Sigmoid colon (tissue), 7 donors: ENCODE results near the gene FYN. TPM values are rescaled to one million over a fixed set of nuclear protein-coding genes. Genes with fewer than 3 reads are reported as not detected.

Source experiments
- DNase-seq: peaks from one replicate; pipeline ENCODE4 v3.0.0-alpha.2; 2019
- H3K27ac ChIP-seq, 4 donors: fragments of 200-600 bp; sonication (generic); one replicate each; pipeline ENCODE4 v1.5.1; 2016 to 2019; ENCODE audit warnings: mild to moderate bottlenecking in 1 of 4
- H3K27me3 ChIP-seq, 3 donors: fragments of 200-600 bp; sonication (generic); one replicate each; pipeline ENCODE4 v1.5.1; 2019; ENCODE audit warnings: mild to moderate bottlenecking in 1 of 3
- H3K36me3 ChIP-seq, 4 donors: fragments of 200-600 bp; sonication (generic); one replicate each; pipeline ENCODE4 v1.5.1; 2016 to 2019
- H3K4me1 ChIP-seq, 4 donors: fragments of 200-600 bp; sonication (generic); one replicate each; pipeline ENCODE4 v1.5.1; 2017 to 2019
- H3K4me3 ChIP-seq, 4 donors: fragments of 200-600 bp; sonication (generic); one replicate each; pipeline ENCODE4 v1.5.1; 2017 to 2019; ENCODE audit warnings: mild to moderate bottlenecking in 2 of 4, moderate library complexity in 1 of 4
- H3K9me3 ChIP-seq, 4 donors: fragments of 200-600 bp in 3 of 4; sonication (generic) in 3 of 4; one replicate each; pipeline versions ENCODE4 v1.5.1 to v1.6.1; 2013 to 2019
- EP300 ChIP-seq, 4 donors: sonication (generic); formaldehyde crosslinking; IDR thresholded peaks; one replicate each; pipeline ENCODE4 v1.6.1; 2017; ENCODE audit warnings: antibody characterized with exemption in 4 of 4
- POLR2A ChIP-seq, 2 donors: fragments of 450-650 bp; IDR thresholded peaks; one replicate each; pipeline ENCODE4 v1.6.1; 2016; ENCODE audit warnings: antibody characterized with exemption in 2 of 2, mild to moderate bottlenecking in 2 of 2, moderate library complexity in 2 of 2
- POLR2AphosphoS5 ChIP-seq, 4 donors: sonication (generic); formaldehyde crosslinking; IDR thresholded peaks; one replicate each; pipeline ENCODE4 v1.6.1; 2017; ENCODE audit warnings: antibody characterized with exemption in 4 of 4
- WGBS, 2 donors: extraction: QIAGEN DNeasy Blood & Tissue Kit; methylation state at CpG; one replicate each; pipeline ENCODE4 v1.1.7; 2013; 5-methylcytosine and 5-hydroxymethylcytosine counted together
- intact Hi-C: fragments of 100-400 bp; cut with DNase I; formaldehyde crosslinking; loops from one replicate; pipeline ENCODE4 v1.15.1; 2023
- polyA plus RNA-seq, 3 donors: library from polyadenylated mRNA; stranded (reverse); fragments of 200-250 nt; gene quantifications; one replicate each; pipeline ENCODE4 v1.2.3, GENCODE V29; 2013
- total RNA-seq, 4 donors: library from RNA; depleted of rRNA; stranded (reverse); fragments of >200 nt; gene quantifications; one replicate each; pipeline ENCODE4 v1.1.0, GENCODE V29; 2016
- TF ChIP-seq, protein P1 (sequence below), 4 experiments: fragments of 450-650 bp in 3 of 4; fragments of 200-600 bp in 1 of 4; IDR thresholded peaks; one replicate each; pipeline ENCODE4 v1.5.1; 2016 to 2019; ENCODE audit warnings: antibody characterized with exemption in 4 of 4, mild to moderate bottlenecking in 3 of 4, moderate library complexity in 2 of 4
- donor health status: healthy with polysubstance abuse.
- donor health status: Bipolar disorder and iron deficiency.
- donor health status: healthy.

FYN gene
- total and polyA plus RNA-seq, 7 donors = 2.3 to 81.4 (median 56.9) TPM

DNA sequence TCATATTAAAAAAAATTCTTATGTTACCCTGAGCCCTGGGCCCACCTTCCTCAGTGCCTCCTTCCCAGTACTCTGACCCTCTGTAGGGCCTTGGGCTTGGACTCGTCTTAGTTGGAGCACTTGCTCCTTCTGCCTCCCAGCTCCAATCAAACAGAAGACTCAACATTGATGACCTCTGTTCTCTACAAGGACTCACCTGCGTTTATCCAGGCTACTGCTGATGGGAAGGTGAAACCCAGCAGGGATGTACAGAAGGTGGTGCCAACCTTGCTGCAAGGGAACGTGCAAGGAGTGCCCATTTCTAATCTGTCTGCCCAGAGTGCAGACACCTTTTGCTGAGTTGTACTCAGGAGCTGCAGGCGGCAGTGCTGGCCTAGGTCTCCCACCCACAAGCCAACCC is 38.9 kb downstream of the FYN start:
- H3K9me3 ChIP-seq = no peaks in the 10 kb centered on the region
- H3K36me3 ChIP-seq = no peaks in the 10 kb centered on the region
- H3K27me3 ChIP-seq = no peaks in the 10 kb centered on the region
- no peak overlapping the region for H3K27ac ChIP-seq
- WGBS, 2 donors = 79 to 84% methylated on average over 4 of the region's 4 CpGs
- no peak for TF ChIP-seq POLR2A (IDR thresholded peaks at IDR 0.05)
- TF ChIP-seq POLR2AphosphoS5 (IDR thresholded peaks at IDR 0.05) = no peak
- TF ChIP-seq, protein P1, sequence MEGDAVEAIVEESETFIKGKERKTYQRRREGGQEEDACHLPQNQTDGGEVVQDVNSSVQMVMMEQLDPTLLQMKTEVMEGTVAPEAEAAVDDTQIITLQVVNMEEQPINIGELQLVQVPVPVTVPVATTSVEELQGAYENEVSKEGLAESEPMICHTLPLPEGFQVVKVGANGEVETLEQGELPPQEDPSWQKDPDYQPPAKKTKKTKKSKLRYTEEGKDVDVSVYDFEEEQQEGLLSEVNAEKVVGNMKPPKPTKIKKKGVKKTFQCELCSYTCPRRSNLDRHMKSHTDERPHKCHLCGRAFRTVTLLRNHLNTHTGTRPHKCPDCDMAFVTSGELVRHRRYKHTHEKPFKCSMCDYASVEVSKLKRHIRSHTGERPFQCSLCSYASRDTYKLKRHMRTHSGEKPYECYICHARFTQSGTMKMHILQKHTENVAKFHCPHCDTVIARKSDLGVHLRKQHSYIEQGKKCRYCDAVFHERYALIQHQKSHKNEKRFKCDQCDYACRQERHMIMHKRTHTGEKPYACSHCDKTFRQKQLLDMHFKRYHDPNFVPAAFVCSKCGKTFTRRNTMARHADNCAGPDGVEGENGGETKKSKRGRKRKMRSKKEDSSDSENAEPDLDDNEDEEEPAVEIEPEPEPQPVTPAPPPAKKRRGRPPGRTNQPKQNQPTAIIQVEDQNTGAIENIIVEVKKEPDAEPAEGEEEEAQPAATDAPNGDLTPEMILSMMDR (IDR thresholded peaks at IDR 0.05) = no peak
- no peak for TF ChIP-seq EP300 (IDR thresholded peaks at IDR 0.05)
- no peaks in the 10 kb centered on the region for H3K4me1 ChIP-seq
- H3K4me3 ChIP-seq = no peak overlapping the region
- intact Hi-C loops = no loop called here
- DNase-seq = no peak

DNA sequence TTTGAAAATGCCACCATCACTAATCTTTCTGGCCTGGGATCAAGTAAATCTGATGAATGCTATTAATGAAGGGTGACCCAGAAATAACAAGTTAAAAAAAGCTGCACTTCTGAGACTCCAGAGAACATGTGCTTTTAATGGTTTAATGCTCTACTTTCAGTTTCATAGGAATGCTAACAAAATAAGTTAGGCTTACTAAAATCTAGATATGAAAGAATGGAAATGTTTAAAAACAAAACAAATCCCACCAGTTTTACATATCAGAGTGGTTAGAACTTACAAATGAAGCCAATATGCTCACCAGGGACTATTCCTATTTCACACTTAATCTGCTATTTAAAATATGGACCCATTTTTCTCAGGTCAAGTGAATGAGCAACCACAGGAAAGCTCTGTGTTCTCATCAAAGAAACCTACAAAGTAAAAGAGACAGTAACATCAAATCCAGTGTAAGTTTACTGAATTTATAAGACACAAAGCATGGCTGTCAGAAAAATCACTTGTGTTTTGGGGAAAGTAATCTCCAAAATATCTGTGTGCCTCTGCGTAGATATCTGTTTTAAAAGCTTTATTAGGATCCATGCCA is 40.3 kb downstream of the FYN start:
- Histone ChIP-seq H3K36me3 (no peaks in the 10 kb centered on the region), H3K27ac (no peak overlapping the region), H3K9me3 (no peaks in the 10 kb centered on the region), H3K4me1 (no peaks in the 10 kb centered on the region), H3K4me3 (no peak overlapping the region), H3K27me3 (no peaks in the 10 kb centered on the region)
- TF ChIP-seq, protein P1 (IDR thresholded peaks at IDR 0.05) = no peak
- TF ChIP-seq EP300 (IDR thresholded peaks at IDR 0.05) = no peak
- no peak for TF ChIP-seq POLR2AphosphoS5 (IDR thresholded peaks at IDR 0.05)
- no peak for TF ChIP-seq POLR2A (IDR thresholded peaks at IDR 0.05)
- DNase-seq = no peak
- WGBS, 2 donors = 78 to 97% methylated on average over 1 of the region's 1 CpG
- intact Hi-C loops = no loop called here

DNA sequence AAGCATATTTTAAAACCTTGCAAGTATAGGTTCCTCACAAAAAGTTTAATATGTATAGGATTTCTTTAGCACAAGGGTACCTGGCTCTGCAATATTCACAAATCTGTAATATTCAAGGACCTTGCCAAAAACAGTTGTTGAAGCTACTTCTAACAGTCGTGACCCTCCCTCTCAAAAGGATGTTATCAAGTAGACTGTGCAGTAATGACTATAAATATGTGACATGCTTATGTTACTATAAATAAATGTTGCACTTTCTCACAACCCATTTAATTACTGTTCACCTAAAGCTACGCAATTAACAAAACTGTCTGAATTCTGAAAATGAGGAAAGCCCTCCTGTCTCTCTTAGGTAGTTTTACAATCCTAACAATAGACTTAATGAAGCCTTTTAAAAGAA is 41.8 kb downstream of the FYN start:
- Histone ChIP-seq H3K4me3 (no peak overlapping the region), H3K27me3 (no peaks in the 10 kb centered on the region), H3K36me3 (no peaks in the 10 kb centered on the region), H3K27ac (no peak overlapping the region), H3K4me1 (no peaks in the 10 kb centered on the region), H3K9me3 (no peaks in the 10 kb centered on the region)
- TF ChIP-seq, protein P1 (IDR thresholded peaks at IDR 0.05) = no peak
- intact Hi-C loops = no loop called here
- no peak for DNase-seq
- 67 to 78% methylated on average over 2 of the region's 2 CpGs for WGBS, 2 donors

DNA sequence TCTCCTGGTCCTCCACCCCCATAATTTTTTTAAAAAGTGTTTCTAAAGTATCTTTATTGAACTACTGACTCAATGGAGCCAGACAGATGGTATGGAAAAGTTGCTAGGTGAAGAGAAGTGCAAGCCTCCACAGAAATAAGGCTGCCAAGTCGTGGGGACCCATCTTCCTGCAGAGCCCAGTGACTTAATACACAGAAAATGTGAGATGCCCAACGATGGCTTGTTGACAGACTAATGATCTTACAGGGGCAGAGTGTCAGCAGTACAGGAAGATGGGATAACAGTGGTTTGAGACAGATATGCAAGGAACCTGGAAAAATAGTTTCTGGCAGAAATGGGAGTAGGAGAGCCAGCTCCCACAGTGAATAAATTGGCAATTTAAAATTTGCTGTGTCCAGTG is 43.3 kb downstream of the FYN start:
- 27 to 65% methylated on average over 2 of the region's 2 CpGs for WGBS, 2 donors
- DNase-seq = no peak
- intact Hi-C loops = no loop called here
- no peaks in the 10 kb centered on the region for H3K27me3 ChIP-seq
- no peaks in the 10 kb centered on the region for H3K9me3 ChIP-seq
- H3K27ac ChIP-seq = no peak overlapping the region
- TF ChIP-seq POLR2A (IDR thresholded peaks at IDR 0.05) (no peak), POLR2AphosphoS5 (IDR thresholded peaks at IDR 0.05) (no peak)
- H3K36me3 ChIP-seq = no peaks in the 10 kb centered on the region
- peaks cover 0 to 6% (median 1%) of the 10 kb centered on the region in 4 donors for H3K4me1 ChIP-seq
- H3K4me3 ChIP-seq = no peak overlapping the region

DNA sequence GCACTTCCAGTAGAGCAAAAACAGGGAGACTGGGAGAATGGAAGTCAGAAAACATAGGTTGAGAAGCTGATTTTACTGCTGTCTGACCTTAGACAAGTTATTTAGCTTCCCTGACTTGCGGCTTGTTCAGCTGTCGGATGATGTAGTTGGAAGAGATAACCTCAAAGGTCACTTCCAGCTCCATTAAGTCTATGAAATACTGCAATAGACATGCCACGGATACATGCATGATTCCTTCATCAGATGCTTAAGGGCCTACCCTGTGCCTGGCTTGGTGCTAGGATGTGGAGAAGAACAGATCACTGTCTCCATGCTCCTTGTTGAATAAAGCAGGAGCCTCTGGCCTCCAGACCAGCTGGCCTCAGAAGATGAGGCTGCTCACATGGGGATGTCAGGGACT is 43.7 kb downstream of the FYN start:
- no peak overlapping the region for H3K4me3 ChIP-seq
- H3K4me1 ChIP-seq = peaks cover 0 to 10% (median 3%) of the 10 kb centered on the region in 4 donors
- TF ChIP-seq, protein P1 (IDR thresholded peaks at IDR 0.05) = no peak
- TF ChIP-seq POLR2AphosphoS5 (IDR thresholded peaks at IDR 0.05) (no peak), EP300 (IDR thresholded peaks at IDR 0.05) (no peak), POLR2A (IDR thresholded peaks at IDR 0.05) (no peak)
- H3K27me3 ChIP-seq = no peaks in the 10 kb centered on the region
- intact Hi-C loops = no loop called here
- WGBS, 2 donors = 72 to 96% methylated on average over 3 of the region's 3 CpGs
- no peak for DNase-seq
- H3K9me3 ChIP-seq = no peaks in the 10 kb centered on the region
- H3K36me3 ChIP-seq = no peaks in the 10 kb centered on the region
- H3K27ac ChIP-seq = no peak overlapping the region
